Activated T-helper 9 cell treated with anti-CD3 and anti-CD28 coated beads, Interleukin-2, amount 50 U/mL, for 16 hours (primary cell): ENCODE data around the gene EXOC3L1.

ENCODE experiments used
- DNase-seq: peaks from one replicate; pipeline ENCODE4 v3.0.0-alpha.2; 2020; ENCODE audit warnings: low read depth

EXOC3L1 gene

GRCh38 chr16:67198238-67198734, 8.3 kb upstream of the EXOC3L1 start:
- DNase-seq = no peak

- no peak for DNase-seq
Observed at GRCh38 chr16:67197704-67198103, 7.8 kb upstream of the EXOC3L1 start.

GRCh38 chr16:67196881-67197280, 6.9 kb upstream of the EXOC3L1 start:
- DNase-seq = no peak

- no peak for DNase-seq
Observed at GRCh38 chr16:67195676-67196075, 5.7 kb upstream of the EXOC3L1 start.

GRCh38 chr16:67194260-67194659, 4.3 kb upstream of the EXOC3L1 start:
- no peak for DNase-seq

- no peak for DNase-seq
Observed at GRCh38 chr16:67193536-67193935, 3.6 kb upstream of the EXOC3L1 start.

- no peak for DNase-seq
Observed at GRCh38 chr16:67192781-67193361, 2.9 kb upstream of the EXOC3L1 start.

- peak; percentile 80 for DNase-seq
Observed at GRCh38 chr16:67191995-67192681, 2.2 kb upstream of the EXOC3L1 start, which contains the start of gene E2F4. Gene E2F4, plus strand, starts transcription at chr16:67192155. Its CDS starts 73 bp downstream, at chr16:67192228.

GRCh38 chr16:67191411-67191994, 1.6 kb upstream of the EXOC3L1 start:
- no peak for DNase-seq

- no peak for DNase-seq
Observed at GRCh38 chr16:67190448-67191399, 788 bp upstream of the EXOC3L1 start.

- no peak for DNase-seq
Observed at GRCh38 chr16:67188798-67189197, 1.1 kb downstream of the EXOC3L1 start.

GRCh38 chr16:67188323-67188722, 1.6 kb downstream of the EXOC3L1 start:
- DNase-seq = no peak

GRCh38 chr16:67187175-67187890, 2.6 kb downstream of the EXOC3L1 start:
- no peak for DNase-seq

- no peak for DNase-seq
Observed at GRCh38 chr16:67186550-67186950, 3.4 kb downstream of the EXOC3L1 start.

- DNase-seq = no peak
Observed at GRCh38 chr16:67185651-67186134, 4.2 kb downstream of the EXOC3L1 start.

- DNase-seq = peak; percentile 75
Observed at GRCh38 chr16:67184995-67185650, 4.8 kb downstream of the EXOC3L1 start.

- DNase-seq = no peak
Observed at GRCh38 chr16:67184453-67184994, 5.4 kb downstream of the EXOC3L1 start.

GRCh38 chr16:67183627-67184452, 6.1 kb downstream of the EXOC3L1 start, which contains the start of gene MATCAP1:
Gene MATCAP1, minus strand, starts transcription at chr16:67183963. Its CDS starts 3,353 bp downstream, at chr16:67180610.
- DNase-seq = peak; percentile 87

GRCh38 chr16:67183284-67183626, 6.7 kb downstream of the EXOC3L1 start:
- DNase-seq = no peak
